Tracheal epithelial cell (primary cell): ENCODE measurements around the gene MTRF1. TPM values are rescaled to one million over a fixed set of nuclear protein-coding genes. Genes with fewer than 3 reads are reported as not detected.

ENCODE experiments used
- total RNA-seq: library from RNA; depleted of rRNA; stranded (reverse); fragments of >200 nt; gene quantifications from 2 replicates; pipeline ENCODE4 v1.2.1, GENCODE V29; 2014

MTRF1 gene, protein sequence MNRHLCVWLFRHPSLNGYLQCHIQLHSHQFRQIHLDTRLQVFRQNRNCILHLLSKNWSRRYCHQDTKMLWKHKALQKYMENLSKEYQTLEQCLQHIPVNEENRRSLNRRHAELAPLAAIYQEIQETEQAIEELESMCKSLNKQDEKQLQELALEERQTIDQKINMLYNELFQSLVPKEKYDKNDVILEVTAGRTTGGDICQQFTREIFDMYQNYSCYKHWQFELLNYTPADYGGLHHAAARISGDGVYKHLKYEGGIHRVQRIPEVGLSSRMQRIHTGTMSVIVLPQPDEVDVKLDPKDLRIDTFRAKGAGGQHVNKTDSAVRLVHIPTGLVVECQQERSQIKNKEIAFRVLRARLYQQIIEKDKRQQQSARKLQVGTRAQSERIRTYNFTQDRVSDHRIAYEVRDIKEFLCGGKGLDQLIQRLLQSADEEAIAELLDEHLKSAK
- total RNA-seq: 16.9 and 23.2 TPM in 2 replicates

DNA sequence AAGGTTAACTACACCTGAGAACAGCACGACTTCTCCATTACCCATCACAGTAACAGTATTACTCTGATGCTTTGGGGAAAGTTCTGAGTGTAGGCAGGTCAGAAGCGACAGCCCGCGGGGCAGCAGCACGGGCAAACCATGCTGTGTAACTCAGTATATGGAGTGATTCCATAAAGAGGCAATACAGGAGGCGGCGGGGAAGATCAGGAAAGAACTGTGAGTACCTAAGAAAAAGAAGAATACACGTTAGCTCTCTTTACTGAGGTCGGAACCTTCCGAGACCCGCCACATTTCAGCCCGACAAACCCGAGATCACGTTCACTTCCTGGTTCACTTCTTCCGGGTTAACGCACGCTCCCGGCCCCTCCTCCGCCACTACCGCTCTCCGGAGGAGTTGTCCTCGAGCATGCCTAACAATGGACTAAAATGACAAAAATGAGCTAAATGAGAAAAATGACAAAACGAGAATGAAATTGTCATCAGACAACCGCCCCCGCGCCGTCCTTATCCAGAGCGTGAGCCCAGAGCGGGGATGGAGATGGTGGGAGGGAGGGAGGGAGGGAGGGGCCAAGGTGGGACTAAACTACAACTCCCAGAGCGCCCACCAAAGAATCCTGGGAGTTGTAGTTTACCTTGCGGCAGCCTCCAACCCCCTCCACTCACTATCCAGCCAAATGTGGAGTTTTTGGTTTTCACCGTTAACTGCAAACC is at the start of gene MTRF1:
Gene MTRF1, minus strand, starts transcription at position 316 of the 711 bp plus-strand sequence. CDS start 2,669 bp downstream, outside the sequence.

DNA sequence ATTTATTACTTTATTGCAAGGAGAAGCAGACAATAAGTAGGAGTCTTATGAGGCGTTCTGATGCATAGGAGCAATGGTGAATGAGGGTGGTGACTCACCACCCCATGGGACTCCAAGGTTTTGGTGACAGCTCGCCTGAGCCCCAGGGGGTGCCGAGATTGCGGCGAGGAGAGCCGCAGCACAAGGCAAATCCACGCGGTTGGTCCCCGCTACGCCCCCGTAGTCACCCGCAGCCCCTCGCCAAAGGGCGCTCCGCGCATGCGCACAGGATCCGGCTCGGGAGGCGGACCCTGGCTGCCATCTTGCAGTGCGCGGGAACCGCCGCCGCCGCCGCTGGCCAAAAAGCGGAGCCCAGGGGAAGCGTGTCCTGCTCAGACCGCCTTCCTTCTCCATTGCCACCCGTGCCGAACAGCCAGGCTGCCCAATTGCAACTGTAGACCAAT is 47.6 kb upstream of the MTRF1 start, which contains the start of gene NAA16:
Gene NAA16, plus strand, starts transcription at position 305 of the 443 bp plus-strand sequence. CDS start 262 bp downstream, outside the sequence.

DNA sequence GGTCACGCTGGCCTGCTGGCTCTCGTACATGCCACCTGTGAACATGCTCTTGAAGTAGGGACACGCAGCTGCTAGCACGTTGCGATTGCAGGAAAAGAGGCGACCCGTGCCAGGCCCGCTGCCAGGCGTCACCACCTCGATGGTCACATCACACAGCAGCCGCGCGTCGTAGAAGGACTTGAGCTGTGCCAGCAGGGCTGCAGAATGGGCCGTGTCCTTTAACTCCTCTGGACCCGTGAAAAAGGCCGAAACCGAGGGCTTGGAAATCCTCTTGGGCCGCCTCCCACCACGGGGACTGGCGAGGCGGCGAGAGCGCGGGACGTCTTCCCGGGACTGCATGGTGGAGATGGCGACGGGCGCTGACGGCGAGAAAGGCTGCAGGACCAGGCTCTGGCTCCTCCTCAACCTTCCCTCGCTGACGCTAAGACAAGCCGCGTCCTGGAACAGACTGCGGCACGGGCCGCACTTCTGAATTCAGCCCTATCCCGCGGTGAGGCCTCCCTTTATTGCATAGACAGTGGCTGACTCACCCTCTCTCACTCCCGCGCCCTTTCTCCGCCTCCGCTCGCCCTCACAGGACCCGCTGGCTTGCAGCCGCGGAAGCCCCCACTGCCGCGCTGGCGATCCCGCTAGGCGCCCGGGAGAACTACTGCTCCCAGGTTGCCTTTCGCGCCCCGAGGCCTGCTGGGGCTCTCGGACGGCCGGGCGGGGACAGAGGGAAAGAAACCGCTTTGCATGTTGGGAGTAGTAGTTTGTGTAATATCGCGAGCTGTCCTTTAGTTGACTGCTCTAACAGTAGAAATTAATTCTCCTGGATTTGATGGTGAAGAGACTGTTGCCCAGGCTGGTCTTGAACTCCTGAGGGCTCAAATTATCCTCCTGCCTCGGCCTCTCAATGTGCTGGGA is 69.2 kb downstream of the MTRF1 start, which contains the start of gene KBTBD7:
Gene KBTBD7, minus strand, starts transcription at position 651 of the 906 bp plus-strand sequence. Its CDS starts 312 bp downstream, at position 339.

Other genes with a start within 250 kb of the MTRF1 start
- gene ELF1, start 244.3 kb downstream of the MTRF1 start, total RNA-seq: 68.2 and 84.2 TPM in 2 replicates
- gene WBP4, start 202.1 kb downstream of the MTRF1 start, total RNA-seq: 6.0 and 6.5 TPM in 2 replicates
- gene KBTBD6, start 130.8 kb downstream of the MTRF1 start, total RNA-seq: 5.5 and 10.2 TPM in 2 replicates
- gene KBTBD7, start 69.0 kb downstream of the MTRF1 start, total RNA-seq: 3.6 and 8.5 TPM in 2 replicates
- 5.5 and 16.0 TPM in 2 replicates for gene NAA16, start 47.7 kb upstream of the MTRF1 start, total RNA-seq
- 1.9 and 26.4 TPM in 2 replicates for gene RGCC, start 194.0 kb upstream of the MTRF1 start, total RNA-seq